Smooth muscle cell of bladder (primary cell): Measurements from ENCODE around the gene EGFLAM. TPM values are rescaled to one million over a fixed set of nuclear protein-coding genes. Genes with fewer than 3 reads are reported as not detected.

Experiments
- total RNA-seq: library from RNA; depleted of rRNA; stranded (reverse); fragments of >200 nt; gene quantifications from 2 replicates; pipeline ENCODE4 v1.2.3, GENCODE V29; 2014

Gene EGFLAM
- 2.7 and 4.7 TPM in 2 replicates for total RNA-seq

DNA sequence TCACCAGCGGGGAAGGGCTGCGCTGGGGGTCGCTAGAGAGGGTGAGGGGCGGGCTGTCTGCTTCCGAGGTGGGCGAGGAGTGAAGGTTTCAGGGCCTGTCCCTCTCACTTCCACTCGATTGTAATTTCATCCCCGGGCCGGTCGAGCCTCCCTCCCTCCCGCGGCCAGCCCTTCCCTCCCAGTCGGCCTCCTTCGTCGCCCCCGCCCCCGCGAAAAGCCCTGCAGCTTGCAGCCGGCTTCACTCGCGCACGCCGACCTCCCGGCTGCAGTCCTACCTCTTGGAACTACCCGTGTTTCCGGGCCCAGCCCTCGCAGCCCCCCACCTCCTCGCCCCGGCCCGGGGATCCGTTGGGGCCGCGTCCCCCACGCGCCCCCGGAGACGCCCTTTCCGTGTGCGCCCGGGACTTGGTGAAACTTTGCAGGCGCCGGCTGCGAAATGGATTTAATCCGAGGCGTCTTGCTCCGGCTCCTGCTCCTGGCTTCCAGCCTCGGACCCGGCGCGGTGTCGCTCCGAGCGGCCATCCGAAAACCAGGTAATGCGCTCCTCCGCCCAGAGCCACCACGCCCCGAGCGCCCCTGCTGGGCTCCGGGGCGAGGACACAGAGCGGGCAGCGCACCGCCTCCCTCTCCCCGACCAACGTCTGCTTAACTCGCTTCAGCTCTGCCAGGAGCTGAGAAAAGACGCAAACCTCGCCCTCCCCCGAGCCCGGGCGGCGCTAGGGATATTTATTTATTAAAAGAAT is at the start of gene EGFLAM:
Gene EGFLAM, plus strand, starts transcription at position 241 of the 743 bp plus-strand sequence. Its CDS starts 196 bp downstream, at position 437.

